ENCODE data around the gene USP22.

USP22 gene

DNA sequence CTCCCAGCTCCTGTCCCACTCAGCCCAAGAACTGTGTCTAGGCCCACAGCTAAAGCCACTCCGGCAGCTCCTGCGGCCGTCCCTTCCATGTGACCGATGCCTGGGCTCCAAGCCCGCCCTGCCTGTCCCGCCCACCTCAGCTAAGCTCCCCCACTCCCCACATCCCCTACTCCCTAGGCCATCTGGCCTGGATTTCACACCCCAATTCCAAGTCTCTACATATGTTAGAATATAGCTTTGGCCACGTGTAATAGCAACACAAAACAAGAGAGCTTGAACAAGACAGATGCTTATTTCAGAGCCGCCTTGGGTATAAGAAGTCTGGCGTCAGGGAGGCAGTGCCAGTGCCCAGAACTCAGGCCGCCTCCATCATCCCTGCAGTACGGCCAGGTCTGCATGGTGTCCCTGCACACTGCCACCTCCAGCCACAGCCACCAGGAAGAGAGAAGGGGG lies 30.0 kb upstream of the USP22 start:
- no peak for TF ChIP-seq CTCF (IDR thresholded peaks at IDR 0.05; ENCODE audit: low read depth, low read length)
- Histone ChIP-seq H3K4me1 (no peaks in the 10 kb centered on the region; the same call in 1 of the 2 replicates), H3K27me3 (no peaks in the 10 kb centered on the region), H3K9me3 (no peaks in the 10 kb centered on the region), H3K4me3 (ENCODE audit: low read depth, low read length) (no peak overlapping the region), H3K36me3 (no peaks in the 10 kb centered on the region)
- DNase-seq, result no peak

- H3K4me1 ChIP-seq, result no peaks in the 10 kb centered on the region
- no peak for TF ChIP-seq CTCF (IDR thresholded peaks at IDR 0.05; ENCODE audit: low read depth, low read length)
- no peak overlapping the region for H3K4me3 ChIP-seq (ENCODE audit: low read depth, low read length)
- no peak for DNase-seq
- no peaks in the 10 kb centered on the region for H3K27me3 ChIP-seq
- H3K9me3 ChIP-seq, result no peaks in the 10 kb centered on the region
- no peaks in the 10 kb centered on the region for H3K36me3 ChIP-seq
Observed at GRCh38 chr17:21066394-21066793, 23.6 kb upstream of the USP22 start.

DNA sequence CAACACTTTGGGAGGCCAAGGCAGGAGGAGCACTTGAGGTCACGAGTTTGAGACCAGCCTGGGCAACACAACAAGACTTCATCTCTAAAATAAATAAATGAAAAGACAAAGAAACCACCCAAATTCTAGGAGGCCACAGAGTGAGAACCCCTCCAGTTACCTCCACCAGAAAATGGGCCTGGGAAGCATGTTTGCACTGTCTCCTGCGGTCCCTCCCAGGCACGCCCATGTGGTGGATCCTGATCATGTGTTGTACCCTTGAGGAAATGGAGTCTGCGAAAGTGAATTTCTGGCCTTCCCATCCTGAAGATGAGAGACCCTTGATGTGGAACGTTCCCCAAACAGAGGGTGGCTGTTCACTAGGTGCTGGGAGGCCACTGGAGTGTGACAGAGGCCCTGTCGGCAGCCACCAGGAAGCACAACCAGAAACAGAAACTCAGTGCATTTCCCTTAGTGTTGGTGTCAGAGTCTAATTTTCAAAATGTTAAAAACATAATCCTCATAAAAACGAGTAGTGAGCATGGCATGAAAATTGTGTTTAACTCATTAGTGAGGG lies 19.2 kb upstream of the USP22 start:
- Histone ChIP-seq H3K36me3 (no peaks in the 10 kb centered on the region), H3K9me3 (no peaks in the 10 kb centered on the region)

DNA sequence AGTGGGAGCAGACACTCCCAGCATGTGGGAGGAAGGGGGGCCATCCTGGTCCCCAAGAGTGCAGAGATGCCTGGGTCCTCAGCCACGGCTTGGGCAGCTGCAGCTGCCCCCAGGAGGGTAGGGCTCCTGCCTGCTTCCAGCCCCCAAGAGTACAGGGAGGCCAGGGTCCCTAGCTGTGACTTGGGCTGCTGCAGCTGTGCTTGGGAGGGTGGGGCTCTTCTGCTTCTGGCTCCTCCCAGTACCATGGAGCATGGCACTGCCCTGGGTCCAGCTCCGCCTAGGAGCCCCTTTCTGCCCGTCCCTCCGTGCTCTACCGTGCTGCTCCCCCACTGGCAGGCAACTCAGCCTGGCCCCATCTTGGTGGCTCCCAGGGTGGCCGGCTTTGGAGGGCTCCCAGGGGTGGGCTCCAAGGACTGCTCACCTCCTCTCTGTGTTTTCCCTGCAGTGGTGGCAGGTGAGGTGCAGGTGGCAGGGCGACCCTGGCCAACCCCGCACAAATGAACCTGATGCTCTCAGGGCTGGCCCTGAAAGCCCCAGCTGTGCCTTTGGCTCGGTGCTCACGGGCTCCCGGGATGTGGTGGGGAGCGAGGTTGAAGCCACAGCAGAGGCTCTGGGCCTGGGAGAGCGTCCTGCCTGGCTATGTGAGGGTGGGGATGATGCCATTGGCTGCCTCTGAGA lies 18.5 kb upstream of the USP22 start:
- H3K36me3 ChIP-seq, result no peaks in the 10 kb centered on the region
- no peaks in the 10 kb centered on the region for H3K4me1 ChIP-seq
- H3K9me3 ChIP-seq, result no peaks in the 10 kb centered on the region
- no peak overlapping the region for H3K4me3 ChIP-seq (ENCODE audit: low read depth, low read length)
- DNase-seq, result no peak
- no peak for TF ChIP-seq CTCF (IDR thresholded peaks at IDR 0.05; ENCODE audit: low read depth, low read length)
- H3K27me3 ChIP-seq, result no peaks in the 10 kb centered on the region

More for the DNA sequence above, 19.2 kb upstream of the USP22 start:
- Histone ChIP-seq H3K4me3 (ENCODE audit: low read depth, low read length) (no peak overlapping the region), H3K27me3 (no peaks in the 10 kb centered on the region), H3K4me1 (no peaks in the 10 kb centered on the region)
- TF ChIP-seq CTCF (IDR thresholded peaks at IDR 0.05; ENCODE audit: low read depth, low read length), result no peak
- no peak for DNase-seq

DNA sequence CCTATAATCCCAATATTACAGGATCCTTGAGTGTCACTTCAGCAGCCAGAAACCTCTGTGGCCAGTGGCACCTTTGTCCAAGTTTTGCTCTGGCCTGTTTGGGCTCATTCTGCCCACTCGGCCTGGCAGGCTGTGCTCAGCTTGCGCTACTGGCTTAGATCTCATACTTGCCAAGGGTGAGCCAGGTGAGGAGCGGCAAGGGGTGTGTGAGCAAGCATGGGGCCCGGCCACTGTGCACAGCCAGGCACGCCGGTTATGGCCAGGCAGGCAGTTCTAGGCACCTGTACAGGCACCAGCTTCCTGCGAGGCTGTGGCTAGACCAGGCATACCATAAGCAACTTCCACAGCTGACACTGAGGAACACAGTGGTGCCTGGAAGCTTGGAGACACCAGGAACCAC lies 16.9 kb upstream of the USP22 start:
- Histone ChIP-seq H3K27me3 (no peaks in the 10 kb centered on the region), H3K9me3 (no peaks in the 10 kb centered on the region), H3K4me1 (no peaks in the 10 kb centered on the region), H3K4me3 (ENCODE audit: low read depth, low read length) (no peak overlapping the region), H3K36me3 (no peaks in the 10 kb centered on the region)
- no peak for TF ChIP-seq CTCF (IDR thresholded peaks at IDR 0.05; ENCODE audit: low read depth, low read length)
- no peak for DNase-seq

All from BE2C (cell line).